Body of pancreas (tissue), 4 donors: ENCODE measurements around the gene FERMT3. TPM values are rescaled to one million over a fixed set of nuclear protein-coding genes. Genes with fewer than 3 reads are reported as not detected.
"Not testable (repeated sequence)": the region's sequence is repeated elsewhere in the genome, so short reads cannot be mapped to it uniquely, and the experiment has no call there.

Experiments
- ATAC-seq: fragments of 150-250 bp; one replicate; pipeline ENCODE4 v1.9.1; 2016
- DNase-seq, 4 donors: peaks; one replicate each; pipeline ENCODE4 v3.0.0-alpha.2; 2019
- H3K27ac ChIP-seq, 4 donors: fragments of 200-600 bp; sonication (generic); 1 replicate in 3 of 4; 2 replicates in 1 of 4; pipeline versions ENCODE4 v1.5.1 to v1.6.1; 2016 to 2019; ENCODE audit warnings: mild to moderate bottlenecking in 1 of 4, mixed read lengths in 1 of 4, moderate library complexity in 1 of 4
- H3K27me3 ChIP-seq, 2 donors: fragments of 200-600 bp; sonication (generic); one replicate each; pipeline ENCODE4 v1.6.0; 2016; ENCODE audit warnings: mild to moderate bottlenecking in 1 of 2
- H3K36me3 ChIP-seq, 2 donors: fragments of 200-600 bp; sonication (generic); replicated peaks in 1 of 2; 2 replicates each; pipeline ENCODE4 v1.5.1; 2016; ENCODE audit warnings: low read depth in 2 of 2; ENCODE audit not compliant: insufficient read depth in 1 of 2
- H3K4me1 ChIP-seq: fragments of 200-600 bp; sonication (generic); one replicate; pipeline ENCODE4 v1.6.0; 2016
- H3K4me3 ChIP-seq, 2 donors: fragments of 200-600 bp; sonication (generic); 1 replicate in 1 of 2; 2 replicates in 1 of 2; pipeline ENCODE4 v1.5.1; 2016 to 2019
- H3K9me3 ChIP-seq, 3 donors: fragments of 200-600 bp; sonication (generic); 1 replicate in 2 of 3; 2 replicates in 1 of 3; pipeline ENCODE4 v1.5.1; 2016
- POLR2A ChIP-seq, 3 donors: fragments of 450-650 bp; IDR thresholded peaks; one replicate each; pipeline ENCODE4 v1.6.1; 2016; ENCODE audit warnings: antibody characterized with exemption in 3 of 3, mild to moderate bottlenecking in 2 of 3
- WGBS, 2 donors: methylation state at CpG; one replicate each; pipeline ENCODE4 v1.1.5; 2017; 5-methylcytosine and 5-hydroxymethylcytosine counted together
- intact Hi-C: fragments of 100-400 bp; cut with DNase I; formaldehyde crosslinking; loops from one replicate; pipeline ENCODE4 v1.15.1; 2023
- total RNA-seq, 2 donors: library from RNA; depleted of rRNA; stranded (reverse); fragments of >200 nt; gene quantifications; one replicate each; pipeline ENCODE4 v1.1.0, GENCODE V29; 2016
- TF ChIP-seq, protein P1 (sequence below), 7 experiments: fragments of 450-650 bp in 4 of 7; fragments of 200-600 bp in 3 of 7; sonication (generic) in 3 of 7; IDR thresholded peaks; one replicate each; pipeline ENCODE4 v1.5.1; 2016 to 2019; ENCODE audit warnings: antibody characterized with exemption in 7 of 7

FERMT3 gene
- total RNA-seq, 2 donors from 2014 or later = 8.6 to 9.1 TPM

DNA sequence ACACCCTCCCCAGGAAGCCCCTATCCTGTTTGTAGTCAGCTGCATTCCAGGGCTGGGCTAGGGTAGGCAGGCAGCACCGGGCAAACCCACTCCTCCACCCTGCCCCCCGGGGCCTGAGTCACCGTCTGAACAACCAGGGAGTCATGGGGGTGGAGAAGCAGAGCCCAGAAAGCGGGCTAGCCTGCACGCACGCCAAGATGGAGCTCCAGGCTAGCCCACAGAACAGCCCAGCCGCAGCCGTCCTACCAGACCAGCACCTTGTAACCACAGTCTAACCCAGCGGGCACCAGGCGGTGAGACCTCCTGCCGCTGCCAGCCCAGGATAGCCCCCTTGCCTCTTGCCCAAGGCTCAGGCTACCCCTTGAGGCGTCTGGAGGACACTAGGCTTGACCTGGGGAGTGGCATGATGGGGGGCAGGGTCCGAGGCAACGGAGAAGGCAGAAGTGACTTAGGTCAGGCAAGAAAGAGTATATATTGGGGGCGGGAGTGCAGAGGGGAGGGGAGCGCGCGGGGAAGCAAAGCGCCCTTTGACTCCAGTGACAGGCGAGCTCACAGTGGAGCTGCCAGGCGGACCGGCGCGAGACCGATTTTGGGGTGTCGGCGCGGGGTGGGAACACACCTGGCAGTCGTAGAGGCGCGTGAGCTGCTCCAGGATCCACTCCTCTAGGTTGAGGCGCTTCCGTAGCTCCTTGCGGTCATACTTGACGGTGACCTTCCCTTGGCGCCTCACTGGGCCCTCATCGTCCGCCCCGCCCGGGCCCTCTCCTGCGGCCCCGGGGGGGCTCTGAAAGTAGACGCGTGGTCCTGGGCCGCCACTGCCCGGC is 39.5 kb downstream of the FERMT3 start:
- peak overlapping the region; percentile 67 to 84 for H3K4me3 ChIP-seq
- H3K27me3 ChIP-seq = no peaks in the 10 kb centered on the region
- H3K9me3 ChIP-seq = no peaks in the 10 kb centered on the region
- intact Hi-C loops = no loop called here
- ATAC-seq = peak; percentile 4
- H3K27ac ChIP-seq = peak overlapping the region; percentile 91 to 94 (median 92)
- no peaks in the 10 kb centered on the region for H3K36me3 ChIP-seq
- DNase-seq = peak; percentile 80 to 91 (median 87)
- TF ChIP-seq, protein P1, sequence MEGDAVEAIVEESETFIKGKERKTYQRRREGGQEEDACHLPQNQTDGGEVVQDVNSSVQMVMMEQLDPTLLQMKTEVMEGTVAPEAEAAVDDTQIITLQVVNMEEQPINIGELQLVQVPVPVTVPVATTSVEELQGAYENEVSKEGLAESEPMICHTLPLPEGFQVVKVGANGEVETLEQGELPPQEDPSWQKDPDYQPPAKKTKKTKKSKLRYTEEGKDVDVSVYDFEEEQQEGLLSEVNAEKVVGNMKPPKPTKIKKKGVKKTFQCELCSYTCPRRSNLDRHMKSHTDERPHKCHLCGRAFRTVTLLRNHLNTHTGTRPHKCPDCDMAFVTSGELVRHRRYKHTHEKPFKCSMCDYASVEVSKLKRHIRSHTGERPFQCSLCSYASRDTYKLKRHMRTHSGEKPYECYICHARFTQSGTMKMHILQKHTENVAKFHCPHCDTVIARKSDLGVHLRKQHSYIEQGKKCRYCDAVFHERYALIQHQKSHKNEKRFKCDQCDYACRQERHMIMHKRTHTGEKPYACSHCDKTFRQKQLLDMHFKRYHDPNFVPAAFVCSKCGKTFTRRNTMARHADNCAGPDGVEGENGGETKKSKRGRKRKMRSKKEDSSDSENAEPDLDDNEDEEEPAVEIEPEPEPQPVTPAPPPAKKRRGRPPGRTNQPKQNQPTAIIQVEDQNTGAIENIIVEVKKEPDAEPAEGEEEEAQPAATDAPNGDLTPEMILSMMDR (IDR thresholded peaks at IDR 0.05) = peak in 1 of 7 experiments; percentile 17
- TF ChIP-seq POLR2A (IDR thresholded peaks at IDR 0.05) = peak; percentile 68 to 75 (median 74)
- WGBS, 2 donors = 1 to 2% methylated on average over 20 to 44 of the region's 46 CpGs
- H3K4me1 ChIP-seq = peaks cover 50% of the 10 kb centered on the region

DNA sequence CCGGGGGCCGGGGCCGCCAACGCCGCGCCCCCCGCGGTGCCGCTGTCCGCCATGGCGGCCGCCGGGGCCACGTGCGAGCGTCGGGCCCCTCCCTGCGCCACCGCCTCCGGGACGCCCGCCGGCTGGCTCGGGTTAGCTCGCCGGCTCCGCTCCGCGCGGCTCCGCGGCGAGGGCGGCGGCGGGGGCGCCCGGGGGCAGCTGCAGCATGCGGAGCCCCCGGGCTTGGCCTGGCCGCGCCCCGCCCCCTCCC is 40.0 kb downstream of the FERMT3 start:
- DNase-seq, H3K9me3 ChIP-seq, H3K36me3 ChIP-seq, H3K4me3 ChIP-seq, intact Hi-C loops, H3K27me3 ChIP-seq: not testable (repeated sequence)
- WGBS, 2 donors = 0% methylated on average over 8 of the region's 43 CpGs; no CpG with 5 or more reads in 1 of the 2 donors
- TF ChIP-seq, protein P1 (IDR thresholded peaks at IDR 0.05) = peak in 2 of 7 experiments; percentile 1 to 15
- peaks cover 52% of the 10 kb centered on the region for H3K4me1 ChIP-seq
- H3K27ac ChIP-seq = peak overlapping the region; percentile 91 to 94 (median 92)
- peak; percentile 11 for ATAC-seq

DNA sequence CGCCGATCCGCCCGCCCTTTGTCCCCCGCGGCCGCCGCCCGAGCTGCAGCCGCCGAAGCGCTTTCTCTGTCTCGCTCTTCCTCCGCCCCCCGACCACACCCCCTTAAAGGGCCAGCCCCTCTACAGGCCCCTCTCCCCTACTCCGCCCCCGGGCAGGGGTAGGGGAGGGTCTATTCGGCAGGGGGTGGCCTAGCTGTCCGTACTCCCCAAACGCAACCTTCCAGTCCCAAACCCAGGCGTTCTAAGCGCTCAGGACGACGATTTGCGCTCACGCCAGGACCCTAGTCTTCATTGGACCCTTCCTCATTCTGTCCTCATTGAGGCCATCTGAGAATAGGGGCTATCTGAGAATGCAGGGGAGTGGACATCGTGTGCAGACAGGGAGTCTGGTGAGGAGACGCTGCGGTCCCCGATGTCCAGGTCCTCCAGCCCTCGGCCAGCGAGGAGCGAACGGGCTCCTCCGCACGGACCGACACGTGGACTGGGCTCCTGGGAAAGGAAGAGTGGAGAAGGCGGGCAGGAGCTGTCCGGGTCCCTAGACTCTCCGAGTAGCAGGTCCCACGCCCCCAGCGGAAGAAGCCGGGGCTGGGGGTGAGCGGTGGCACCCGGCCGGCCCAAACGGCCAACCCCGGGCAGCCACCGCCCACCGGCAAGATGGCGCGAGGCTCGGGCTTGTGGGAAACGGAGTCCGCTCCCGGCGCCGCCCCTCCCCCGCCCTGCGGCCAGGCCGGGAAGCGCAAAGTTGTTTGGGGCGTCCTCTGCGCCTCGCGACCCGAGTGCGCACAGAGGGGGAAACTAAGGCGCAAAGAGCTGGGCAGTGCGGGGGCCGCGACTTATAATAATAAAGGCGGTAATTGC is 40.6 kb downstream of the FERMT3 start, which contains the start of gene PPP1R14B:
TSS of gene PPP1R14B (minus strand) at position 73 of the 858 bp plus-strand sequence. CDS start 270 bp downstream, outside the sequence.
- H3K36me3 ChIP-seq = no peaks in the 10 kb centered on the region
- no peaks in the 10 kb centered on the region for H3K27me3 ChIP-seq
- no peaks in the 10 kb centered on the region for H3K9me3 ChIP-seq
- intact Hi-C loops = no loop called here
- peak in 2 of 3 donors; percentile 51 to 55 for TF ChIP-seq POLR2A (IDR thresholded peaks at IDR 0.05)
- TF ChIP-seq, protein P1 (IDR thresholded peaks at IDR 0.05) = peak in 3 of 7 experiments; percentile 7 to 43 (median 32)
- H3K27ac ChIP-seq = peak within 1 kb of the TSS; percentile 91 to 94 (median 92)
- peaks cover 56% of the 10 kb centered on the region for H3K4me1 ChIP-seq
- ATAC-seq (peak; percentile 66), DNase-seq (peak; percentile 88 to 92 (median 90))
- WGBS, 2 donors = 0 to 1% methylated on average over 31 to 72 of the region's 74 CpGs
- peak within 1 kb of the TSS; percentile 67 to 84 for H3K4me3 ChIP-seq

DNA sequence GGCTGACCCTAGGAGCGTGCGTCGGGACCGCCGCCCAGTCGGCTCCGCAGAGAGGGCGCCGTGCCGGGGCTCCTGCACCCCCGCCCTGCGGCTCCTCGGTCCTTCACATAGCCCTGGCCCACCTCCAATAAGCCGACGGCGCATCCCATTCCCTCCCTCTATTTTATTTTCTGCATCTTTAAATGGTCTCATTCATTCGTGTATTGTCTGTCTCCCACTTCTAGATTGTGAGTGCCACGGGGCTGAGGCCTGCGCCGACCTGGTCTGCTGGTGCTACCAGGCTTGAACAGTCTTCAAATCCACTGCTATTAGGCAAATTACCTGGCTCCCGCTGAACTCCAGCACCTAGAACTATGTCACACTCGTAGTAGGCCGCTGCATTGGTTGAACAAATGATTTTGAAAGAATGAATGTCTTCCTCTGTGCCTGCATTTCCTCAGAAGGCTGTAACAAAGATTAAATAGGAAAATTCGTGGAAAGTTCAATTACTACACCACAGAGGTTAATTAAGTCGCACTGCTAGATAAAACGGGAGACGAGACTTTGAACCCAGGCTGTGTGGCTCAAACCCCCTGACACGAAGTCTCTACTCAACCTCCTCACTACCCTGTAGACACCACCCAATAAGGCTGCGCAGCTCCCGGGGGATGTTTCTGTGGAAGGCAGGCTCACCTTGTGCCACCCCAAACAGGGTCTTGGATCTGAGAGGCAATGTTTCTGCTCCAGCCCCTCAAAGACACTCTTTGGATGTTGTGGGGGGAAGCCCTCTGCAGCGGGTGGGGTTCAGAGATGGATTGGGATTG is 41.4 kb downstream of the FERMT3 start:
- peaks cover 56% of the 10 kb centered on the region for H3K4me1 ChIP-seq
- TF ChIP-seq, protein P1 (IDR thresholded peaks at IDR 0.05) = no peak
- TF ChIP-seq POLR2A (IDR thresholded peaks at IDR 0.05) = no peak

More for the DNA sequence above, 41.4 kb downstream of the FERMT3 start:
- intact Hi-C loops = no loop called here
- H3K27me3 ChIP-seq = no peaks in the 10 kb centered on the region
- no peak for ATAC-seq
- 34 to 39% methylated on average over 25 to 31 of the region's 31 CpGs for WGBS, 2 donors
- H3K4me3 ChIP-seq = peak overlapping the region in 1 of 2 donors; percentile 59
- no peak for DNase-seq
- H3K9me3 ChIP-seq = no peaks in the 10 kb centered on the region
- no peaks in the 10 kb centered on the region for H3K36me3 ChIP-seq
- H3K27ac ChIP-seq = peak overlapping the region in 3 of 4 donors; percentile 58 to 90 (median 86)
